HG03159 (cell line): ENCODE data around the gene SYNPO2L.
"Not testable (repeated sequence)": the region's sequence is repeated elsewhere in the genome, so short reads cannot be mapped to it uniquely, and the experiment has no call there.

Experiments used
- ATAC-seq: cut with Tn5 transposase; IDR thresholded peaks from one replicate; pipeline ENCODE4 v1.9.1; 2021; ENCODE audit warnings: mild to moderate bottlenecking, moderate library complexity; ENCODE audit not compliant: unreplicated experiment

The SYNPO2L gene

GRCh38 chr10:73620974-73621373 is 34.9 kb downstream of the SYNPO2L start:
- ATAC-seq: not testable (repeated sequence)

DNA sequence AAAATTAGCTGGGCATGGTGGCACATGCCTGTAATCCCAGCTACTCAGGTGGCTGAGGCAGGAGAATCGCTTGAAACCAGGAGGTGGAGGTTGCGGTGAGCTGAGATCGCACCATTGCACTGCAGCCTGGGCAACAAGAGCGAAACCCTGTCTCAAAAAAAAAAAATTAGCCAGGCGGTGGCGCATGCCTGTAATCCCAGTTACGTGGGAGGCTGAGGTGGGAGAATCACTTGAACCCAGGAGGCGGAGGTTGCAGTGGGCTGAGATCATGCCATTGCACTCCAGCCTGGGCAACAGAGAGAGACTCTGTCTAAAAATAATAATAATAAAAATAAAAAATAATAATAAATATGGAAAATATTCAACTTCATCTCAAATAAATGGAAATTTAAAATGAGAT is 38.7 kb downstream of the SYNPO2L start:
- ATAC-seq: not testable (repeated sequence)

- ATAC-seq: no peak
These were observed 41.1 kb downstream of the SYNPO2L start for GRCh38 chr10:73614720-73615119.

GRCh38 chr10:73609116-73609515 is 46.7 kb downstream of the SYNPO2L start:
- ATAC-seq: no peak

DNA sequence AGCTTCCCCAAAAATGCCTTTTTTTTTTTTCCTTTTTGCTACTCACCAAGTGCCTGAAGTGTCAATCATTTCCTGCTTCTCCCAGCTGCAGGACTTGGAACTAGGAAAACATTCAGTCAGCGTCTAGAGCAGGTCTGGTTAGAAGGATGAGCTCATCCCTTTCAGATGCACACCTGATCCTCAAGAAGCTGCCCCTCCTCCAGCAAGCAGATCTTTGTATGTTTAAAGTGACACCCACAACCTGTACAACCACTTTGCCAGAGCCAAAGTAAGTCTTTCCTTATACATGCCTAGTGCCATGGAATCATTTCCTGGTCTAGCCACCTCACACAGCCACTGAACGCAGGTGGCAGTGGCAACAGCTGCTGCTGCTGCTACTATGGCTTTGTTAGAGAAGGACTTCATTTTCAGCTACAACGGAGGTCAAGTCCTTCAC is 54.3 kb downstream of the SYNPO2L start:
- ATAC-seq: no peak

GRCh38 chr10:73597346-73597745 is 58.5 kb downstream of the SYNPO2L start:
- no peak for ATAC-seq
